ENCODE results near the gene PRDM16. TPM values are rescaled to one million over a fixed set of nuclear protein-coding genes. Genes with fewer than 3 reads are reported as not detected.

PRDM16 gene
- total RNA-seq, 1 experiment from 2014 or later, result 0.04 TPM

DNA sequence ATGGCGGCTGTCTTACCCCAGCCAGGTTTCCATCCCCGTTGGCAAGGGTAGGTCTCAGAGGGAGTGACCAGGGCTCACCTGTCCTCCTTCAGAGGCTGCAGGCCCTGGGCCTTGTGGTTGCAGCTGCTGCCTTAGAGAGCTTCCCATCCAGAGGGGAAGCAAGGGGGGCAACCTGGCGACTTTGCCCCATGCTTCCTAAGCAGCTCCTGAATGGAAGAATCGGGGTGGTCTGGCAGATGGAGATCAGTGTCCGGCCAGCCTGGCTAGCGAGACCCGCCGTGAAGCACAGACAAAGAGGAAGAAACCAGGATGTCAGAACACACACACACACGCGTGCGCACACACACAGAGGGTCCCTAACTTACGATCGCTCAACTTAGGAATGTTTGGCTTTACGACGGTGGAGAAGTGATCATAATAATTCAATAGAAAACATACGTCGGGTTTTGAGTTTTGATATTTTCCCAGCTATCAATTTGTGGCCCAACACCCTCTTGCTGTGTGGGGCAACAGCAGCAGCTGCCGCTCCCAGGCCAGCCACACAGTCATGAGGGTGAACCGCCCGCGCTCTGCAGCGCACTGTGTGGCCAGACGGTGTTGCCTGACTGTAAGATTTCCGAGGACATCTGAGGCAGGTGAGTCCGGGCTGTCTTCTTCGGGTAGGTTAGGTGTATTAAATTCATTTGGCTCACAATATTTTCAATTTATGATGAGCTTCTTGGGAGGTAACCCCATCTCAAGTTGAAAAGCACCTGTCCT, 272.4 kb downstream of the PRDM16 start:
- H3K79me2 ChIP-seq (ENCODE audit: low read length), result no peaks in the 10 kb centered on the region
- DNase-seq (no peak), ATAC-seq (no peak)
- no peak overlapping the region for H2AFZ ChIP-seq (ENCODE audit: low read length)
- BruUV-seq (replicated peaks), result no TSS peak
- no peaks in the 10 kb centered on the region for H3K4me1 ChIP-seq (ENCODE audit: insufficient read depth, low read length)
- H4K20me1 ChIP-seq (ENCODE audit: low read length), result no peaks in the 10 kb centered on the region
- H3K27ac ChIP-seq (ENCODE audit: low read length), result no peak overlapping the region
- H3K27me3 ChIP-seq (ENCODE audit: low read length), result peaks cover 75% of the 10 kb centered on the region
- TF ChIP-seq, protein P1, sequence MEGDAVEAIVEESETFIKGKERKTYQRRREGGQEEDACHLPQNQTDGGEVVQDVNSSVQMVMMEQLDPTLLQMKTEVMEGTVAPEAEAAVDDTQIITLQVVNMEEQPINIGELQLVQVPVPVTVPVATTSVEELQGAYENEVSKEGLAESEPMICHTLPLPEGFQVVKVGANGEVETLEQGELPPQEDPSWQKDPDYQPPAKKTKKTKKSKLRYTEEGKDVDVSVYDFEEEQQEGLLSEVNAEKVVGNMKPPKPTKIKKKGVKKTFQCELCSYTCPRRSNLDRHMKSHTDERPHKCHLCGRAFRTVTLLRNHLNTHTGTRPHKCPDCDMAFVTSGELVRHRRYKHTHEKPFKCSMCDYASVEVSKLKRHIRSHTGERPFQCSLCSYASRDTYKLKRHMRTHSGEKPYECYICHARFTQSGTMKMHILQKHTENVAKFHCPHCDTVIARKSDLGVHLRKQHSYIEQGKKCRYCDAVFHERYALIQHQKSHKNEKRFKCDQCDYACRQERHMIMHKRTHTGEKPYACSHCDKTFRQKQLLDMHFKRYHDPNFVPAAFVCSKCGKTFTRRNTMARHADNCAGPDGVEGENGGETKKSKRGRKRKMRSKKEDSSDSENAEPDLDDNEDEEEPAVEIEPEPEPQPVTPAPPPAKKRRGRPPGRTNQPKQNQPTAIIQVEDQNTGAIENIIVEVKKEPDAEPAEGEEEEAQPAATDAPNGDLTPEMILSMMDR (conservative IDR thresholded peaks at IDR 0.05; ENCODE audit: low read depth, low read length), result no peak
- TF ChIP-seq EZH2 (IDR thresholded peaks at IDR 0.05; ENCODE audit: low read length, unreplicated experiment), result no peak
- no peak for TF ChIP-seq EZH2phosphoT487 (IDR thresholded peaks at IDR 0.05; ENCODE audit: borderline replicate concordance, low read length)
- H3K36me3 ChIP-seq (ENCODE audit: low read depth, low read length), result no peaks in the 10 kb centered on the region
- ChIA-PET POLR2A (ENCODE audit: unreplicated experiment) (no interaction called here), CTCF (no interaction called here)
- no peaks in the 10 kb centered on the region for H3F3A ChIP-seq (ENCODE audit: low read length, unreplicated experiment)
- intact Hi-C loops (cut with micrococcal nuclease), result no loop called here
- no peaks in the 10 kb centered on the region for H3K9me2 ChIP-seq (replicated peaks; ENCODE audit: low read length)
- no peak overlapping the region for H3K4me3 ChIP-seq (ENCODE audit: low read length)
- no peak overlapping the region for H3K9ac ChIP-seq (ENCODE audit: low read length)
- H3K4me2 ChIP-seq (ENCODE audit: low read length), result no peak overlapping the region
- H3K9me3 ChIP-seq (ENCODE audit: low read length), result peaks cover 10% of the 10 kb centered on the region; the same call in 1 of the 2 replicates

DNA sequence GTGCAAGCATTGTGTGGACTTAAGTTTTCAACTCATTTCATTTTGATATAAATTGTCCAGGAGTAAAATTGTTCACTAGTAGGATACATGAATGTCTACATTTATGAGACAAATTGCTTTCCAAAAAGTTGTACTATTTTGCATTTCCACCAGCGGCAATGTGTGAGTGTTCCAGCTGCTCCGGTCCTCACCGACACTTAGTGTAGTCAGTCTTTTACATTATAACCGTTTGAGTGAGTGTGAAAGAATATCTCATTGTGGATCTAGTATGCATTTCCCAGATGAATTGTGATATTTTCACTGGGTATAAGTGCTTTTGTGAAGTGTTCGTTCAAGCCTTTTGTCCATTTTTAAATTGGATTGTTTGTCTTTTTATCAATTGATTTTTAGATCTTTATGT, 274.0 kb downstream of the PRDM16 start:
- Histone ChIP-seq H2AFZ (ENCODE audit: low read length) (no peak overlapping the region), H3K27me3 (ENCODE audit: low read length) (peaks cover 90% of the 10 kb centered on the region), H3F3A (ENCODE audit: low read length, unreplicated experiment) (no peaks in the 10 kb centered on the region), H3K4me1 (ENCODE audit: insufficient read depth, low read length) (no peaks in the 10 kb centered on the region), H3K36me3 (ENCODE audit: low read depth, low read length) (no peaks in the 10 kb centered on the region), H3K4me3 (ENCODE audit: low read length) (no peak overlapping the region), H3K9ac (ENCODE audit: low read length) (no peak overlapping the region), H3K9me3 (ENCODE audit: low read length) (peaks cover 6% of the 10 kb centered on the region; the same call in 1 of the 2 replicates), H3K9me2 (replicated peaks; ENCODE audit: low read length) (no peaks in the 10 kb centered on the region), H3K79me2 (ENCODE audit: low read length) (no peaks in the 10 kb centered on the region), H3K27ac (ENCODE audit: low read length) (no peak overlapping the region), H4K20me1 (ENCODE audit: low read length) (no peaks in the 10 kb centered on the region), H3K4me2 (ENCODE audit: low read length) (no peak overlapping the region)
- BruUV-seq (replicated peaks), result no TSS peak
- intact Hi-C loops (cut with micrococcal nuclease), result no loop called here
- ChIA-PET POLR2A (ENCODE audit: unreplicated experiment) (no interaction called here), CTCF (no interaction called here)
- TF ChIP-seq EZH2phosphoT487 (IDR thresholded peaks at IDR 0.05; ENCODE audit: borderline replicate concordance, low read length) (no peak), EZH2 (IDR thresholded peaks at IDR 0.05; ENCODE audit: low read length, unreplicated experiment) (no peak)
- TF ChIP-seq, protein P1 (conservative IDR thresholded peaks at IDR 0.05; ENCODE audit: low read depth, low read length), result no peak
- ATAC-seq (no peak), DNase-seq (no peak)

DNA sequence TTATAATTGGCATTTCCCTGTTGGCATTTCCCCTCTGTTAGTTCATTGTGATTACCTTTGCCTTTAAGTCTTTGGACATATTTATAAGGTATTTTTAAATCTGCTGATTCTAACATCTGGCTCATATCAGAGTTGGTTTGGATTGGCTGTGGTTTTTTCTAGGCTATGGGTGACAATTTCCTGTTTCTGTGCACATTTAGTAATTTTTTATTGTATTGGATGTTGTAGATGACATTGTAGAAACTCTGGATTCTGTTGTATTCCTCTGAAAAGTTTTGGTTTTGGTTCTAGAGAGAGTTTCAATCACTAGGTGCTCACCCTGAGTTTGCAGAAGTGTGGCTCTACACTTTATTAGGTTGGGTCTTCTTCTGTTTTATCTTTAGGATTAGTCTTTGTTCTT, 275.4 kb downstream of the PRDM16 start:
- Histone ChIP-seq H3K4me3 (ENCODE audit: low read length) (no peak overlapping the region), H2AFZ (ENCODE audit: low read length) (no peak overlapping the region), H3K4me1 (ENCODE audit: insufficient read depth, low read length) (no peaks in the 10 kb centered on the region), H3F3A (ENCODE audit: low read length, unreplicated experiment) (no peaks in the 10 kb centered on the region), H3K4me2 (ENCODE audit: low read length) (no peak overlapping the region), H3K27me3 (ENCODE audit: low read length) (peaks cover 90% of the 10 kb centered on the region), H3K9me2 (replicated peaks; ENCODE audit: low read length) (no peaks in the 10 kb centered on the region), H4K20me1 (ENCODE audit: low read length) (no peaks in the 10 kb centered on the region), H3K36me3 (ENCODE audit: low read depth, low read length) (no peaks in the 10 kb centered on the region), H3K9me3 (ENCODE audit: low read length) (peaks cover 6% of the 10 kb centered on the region; the same call in 1 of the 2 replicates), H3K9ac (ENCODE audit: low read length) (no peak overlapping the region), H3K27ac (ENCODE audit: low read length) (no peak overlapping the region), H3K79me2 (ENCODE audit: low read length) (no peaks in the 10 kb centered on the region)
- no TSS peak for BruUV-seq (replicated peaks)
- ATAC-seq (no peak), DNase-seq (no peak)
- TF ChIP-seq EZH2phosphoT487 (IDR thresholded peaks at IDR 0.05; ENCODE audit: borderline replicate concordance, low read length), result no peak
- no peak for TF ChIP-seq EZH2 (IDR thresholded peaks at IDR 0.05; ENCODE audit: low read length, unreplicated experiment)
- TF ChIP-seq, protein P1 (conservative IDR thresholded peaks at IDR 0.05; ENCODE audit: low read depth, low read length), result no peak
- ChIA-PET CTCF (interaction anchor here (0.6 kb wide), 1 partner anchor 25 kb away, joined by 4 read pairs; no protein-coding TSS in a partner anchor), POLR2A (ENCODE audit: unreplicated experiment) (no interaction called here)
- intact Hi-C loops (cut with micrococcal nuclease), result no loop called here
